Cerebellar cortex (tissue), 1 donor: Measurements from ENCODE around the gene UGT1A6.
"Not testable (repeated sequence)": the region's sequence is repeated elsewhere in the genome, so short reads cannot be mapped to it uniquely, and the experiment has no call there.

Source experiments
- DNase-seq: peaks from one replicate; pipeline ENCODE4 v3.0.0-alpha.2; 2015; ENCODE audit warnings: low spot score

The UGT1A6 gene

DNA sequence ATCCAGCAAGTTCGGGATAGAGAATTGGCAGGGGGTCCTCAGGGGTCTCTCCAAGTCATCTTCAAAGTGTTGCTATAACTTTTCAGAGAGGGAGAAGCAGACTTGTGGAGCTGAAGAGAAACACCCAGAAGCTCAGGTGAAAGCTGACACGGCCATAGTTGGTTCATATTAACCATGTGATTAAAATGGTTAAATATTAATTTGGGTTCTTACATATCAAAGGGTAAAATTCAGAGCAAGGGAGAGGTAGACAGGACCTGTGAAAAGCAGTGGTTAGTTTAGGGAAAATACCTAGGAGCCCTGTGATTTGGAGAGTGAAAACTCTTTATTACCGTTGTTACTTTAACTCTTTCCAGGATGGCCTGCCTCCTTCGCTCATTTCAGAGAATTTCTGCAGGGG is at the start of gene UGT1A6:
TSS of gene UGT1A6 (plus strand) at position 243 of the 400 bp plus-strand sequence. CDS start at position 358, 115 bp downstream.
- no peak for DNase-seq

DNA sequence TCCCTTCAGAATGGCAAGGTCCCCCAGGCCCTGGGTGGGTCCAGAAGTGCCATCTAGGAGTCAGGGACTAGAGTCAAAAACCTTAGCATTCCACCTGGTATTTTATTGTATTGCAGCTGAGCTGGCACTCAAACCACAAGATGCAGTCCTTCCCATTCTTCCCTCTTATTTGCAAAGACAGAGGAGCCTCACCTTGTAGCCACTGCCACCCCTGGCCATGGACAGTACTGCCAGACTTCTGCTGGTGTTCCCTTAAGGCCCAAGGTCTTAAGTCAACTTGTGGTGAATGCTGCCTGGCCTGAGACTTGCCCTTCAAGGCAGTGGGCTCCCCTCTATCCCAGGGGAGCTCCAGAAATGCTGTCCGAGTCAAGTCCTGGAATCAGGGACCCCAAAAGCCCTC is 49.6 kb upstream of the UGT1A6 start:
- DNase-seq, result no peak

DNA sequence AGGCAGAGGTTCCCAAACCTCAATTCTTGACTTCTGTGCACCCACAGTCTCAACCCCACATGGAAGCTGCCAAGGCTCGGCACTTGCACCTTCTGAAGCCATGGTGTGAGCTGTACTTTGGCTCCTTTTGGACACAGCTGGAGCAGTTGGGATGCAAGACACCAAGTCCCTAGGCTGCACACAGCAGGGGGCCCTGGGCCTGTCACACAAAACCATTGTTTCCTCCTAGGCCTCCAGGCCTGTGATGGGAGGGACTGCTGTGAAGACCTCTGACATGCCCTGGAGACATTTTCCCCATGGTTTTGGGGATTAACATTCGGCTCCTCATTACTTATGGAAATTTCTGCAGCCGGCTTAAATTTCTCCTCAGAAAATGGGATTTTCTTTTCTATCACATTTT is 46.7 kb upstream of the UGT1A6 start:
- not testable (repeated sequence) for DNase-seq

DNA sequence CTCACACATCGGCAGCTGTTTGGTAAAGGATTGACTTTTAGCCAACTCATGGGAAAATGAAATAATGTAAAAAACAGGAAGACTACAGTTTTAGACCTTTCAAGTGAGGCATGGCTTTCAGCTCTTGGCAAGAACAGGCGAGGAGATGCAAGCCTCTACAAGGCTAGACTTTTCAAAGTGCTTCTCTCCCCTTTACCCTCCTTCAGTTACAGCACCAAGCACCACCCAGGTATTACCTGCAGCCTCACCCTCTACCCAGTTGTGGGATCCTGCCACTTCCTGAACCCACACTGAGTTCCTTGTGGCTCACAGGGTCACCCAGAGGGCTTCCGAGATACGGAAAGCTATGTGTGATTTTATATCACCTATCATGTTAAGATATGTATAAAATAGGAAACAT is 41.7 kb upstream of the UGT1A6 start:
- DNase-seq, result no peak

DNA sequence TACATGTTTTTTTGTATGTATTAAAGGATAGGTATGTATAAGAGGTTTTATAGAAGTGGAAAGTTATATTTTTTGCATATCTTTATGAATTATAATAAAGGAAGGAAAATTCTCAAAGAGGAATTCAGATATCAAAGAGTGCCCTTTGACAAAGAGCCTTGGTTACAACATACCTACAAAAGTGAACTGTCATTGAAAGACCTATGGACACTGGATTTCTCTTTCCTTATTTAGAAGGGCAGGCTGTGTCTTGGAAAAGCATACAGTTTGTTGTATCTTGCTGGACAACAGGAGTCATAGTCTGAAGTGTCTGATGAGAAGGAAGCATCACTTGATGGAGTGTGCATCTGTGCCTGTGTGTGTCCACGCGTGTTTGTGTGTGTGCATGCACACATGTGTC is 41.3 kb upstream of the UGT1A6 start:
- DNase-seq, result no peak

DNA sequence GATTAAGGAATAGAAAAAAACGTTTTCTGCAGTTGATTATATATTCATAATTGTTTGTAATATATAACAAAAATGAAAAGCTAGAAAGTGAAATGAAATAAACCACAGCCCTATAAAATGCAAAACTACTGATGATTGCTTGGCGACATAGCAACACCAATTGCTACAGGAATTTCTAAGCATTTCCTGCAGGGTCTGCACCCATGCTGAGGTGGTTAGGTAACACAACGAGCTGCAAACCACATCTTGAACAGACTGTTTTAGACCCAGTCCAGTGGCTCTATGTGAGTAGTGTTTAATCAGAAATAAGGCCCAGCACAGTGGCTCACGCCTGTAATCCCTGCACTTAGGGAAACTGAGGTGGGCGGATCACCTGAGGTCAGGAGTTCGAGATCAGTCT is 38.2 kb upstream of the UGT1A6 start:
- DNase-seq, result no peak

DNA sequence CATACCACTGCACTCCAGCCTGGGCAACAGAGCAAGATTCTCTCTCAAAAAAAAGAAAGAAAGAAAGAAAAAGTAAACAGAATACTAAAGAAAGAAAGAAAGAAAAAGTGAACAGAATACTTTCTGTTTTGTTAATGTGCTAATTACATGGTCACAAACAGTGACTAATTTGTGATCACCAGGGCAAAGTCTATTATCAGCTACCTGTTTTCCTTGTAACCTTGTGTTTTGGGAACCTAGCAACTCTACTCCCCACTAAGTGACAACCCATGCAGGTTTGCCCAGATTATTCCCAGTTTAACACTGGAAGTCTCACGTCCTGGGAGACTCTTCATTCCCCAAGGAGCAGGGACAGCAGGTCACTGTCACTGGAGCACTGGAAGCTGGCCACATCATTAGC is 37.6 kb upstream of the UGT1A6 start:
- no peak for DNase-seq

DNA sequence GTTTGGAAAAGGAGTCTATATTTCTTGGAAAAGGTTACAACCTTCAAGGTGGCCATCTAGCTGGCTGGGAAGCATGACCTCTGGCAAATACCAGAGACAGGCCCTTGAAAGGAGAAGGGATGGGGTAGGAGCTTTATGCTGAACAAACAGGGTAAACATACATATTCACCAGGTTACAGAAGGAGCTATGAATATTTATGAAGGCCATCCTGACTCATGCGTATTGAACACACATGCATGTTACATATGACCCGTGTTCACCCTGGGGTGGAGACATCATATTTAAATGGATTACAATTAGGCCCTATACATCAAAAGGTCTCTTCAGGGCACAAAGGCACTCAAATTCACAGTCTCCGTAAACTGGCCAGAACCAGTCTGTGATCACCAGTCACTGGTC is 36.7 kb upstream of the UGT1A6 start:
- DNase-seq, result not testable (repeated sequence)

DNA sequence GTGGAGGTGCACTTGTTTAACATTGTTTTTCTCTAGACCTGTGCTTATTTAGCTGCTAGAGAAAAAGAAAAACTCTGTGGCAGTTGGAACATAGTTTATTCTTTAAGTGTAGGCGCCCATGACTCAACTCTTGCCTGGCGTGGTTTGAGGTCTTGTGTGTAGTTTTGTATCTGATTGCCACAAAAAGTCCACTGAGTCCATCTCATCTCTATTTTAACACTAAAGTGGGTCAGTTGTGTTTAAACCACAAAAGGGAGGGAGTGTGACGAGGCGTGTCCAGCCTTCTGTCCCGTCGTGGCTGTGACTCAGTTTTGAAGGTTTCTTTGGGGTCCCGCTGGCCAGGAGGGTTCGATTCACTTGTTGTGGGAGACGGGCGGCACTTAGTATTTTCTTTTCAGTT is 36.2 kb upstream of the UGT1A6 start:
- DNase-seq, result no peak

DNA sequence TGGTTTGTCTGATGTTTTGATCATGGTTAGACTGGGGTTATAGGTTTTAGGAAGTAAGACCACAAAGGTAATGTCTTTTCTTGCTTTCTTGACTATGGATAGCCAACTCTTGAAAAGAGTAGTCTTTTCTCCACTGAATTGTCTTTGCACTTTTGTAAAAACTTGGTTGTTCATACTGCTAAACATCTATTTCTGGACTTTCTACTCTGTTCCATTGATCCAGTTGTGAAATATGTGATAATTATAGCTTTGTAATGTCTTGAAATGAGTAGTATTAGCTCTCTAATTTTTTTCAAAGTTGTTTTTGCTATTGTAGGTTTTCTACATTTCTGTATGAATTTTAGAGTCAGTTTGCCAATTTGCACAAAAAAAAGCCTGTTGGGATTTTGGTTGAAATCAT is 34.1 kb upstream of the UGT1A6 start:
- no peak for DNase-seq

DNA sequence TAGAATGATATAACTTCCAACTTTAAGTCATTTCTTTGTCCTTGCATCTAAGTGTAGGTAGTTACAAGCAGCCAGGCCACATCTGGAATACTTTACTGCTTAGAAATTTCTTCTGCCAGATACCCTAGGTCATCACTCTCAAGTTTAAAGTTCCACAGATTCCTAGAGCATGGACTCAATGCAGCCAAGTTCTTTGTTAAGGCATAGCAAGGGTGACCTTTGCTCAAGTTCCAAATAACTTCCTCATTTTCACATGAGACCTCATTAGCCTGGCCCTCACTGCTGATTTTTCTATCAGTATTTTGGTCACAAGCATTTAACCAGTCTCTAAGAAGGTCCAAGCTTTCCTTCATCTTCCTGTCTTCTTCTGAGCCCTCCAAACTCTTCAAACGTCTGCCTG is 28.8 kb upstream of the UGT1A6 start:
- DNase-seq, result no peak

DNA sequence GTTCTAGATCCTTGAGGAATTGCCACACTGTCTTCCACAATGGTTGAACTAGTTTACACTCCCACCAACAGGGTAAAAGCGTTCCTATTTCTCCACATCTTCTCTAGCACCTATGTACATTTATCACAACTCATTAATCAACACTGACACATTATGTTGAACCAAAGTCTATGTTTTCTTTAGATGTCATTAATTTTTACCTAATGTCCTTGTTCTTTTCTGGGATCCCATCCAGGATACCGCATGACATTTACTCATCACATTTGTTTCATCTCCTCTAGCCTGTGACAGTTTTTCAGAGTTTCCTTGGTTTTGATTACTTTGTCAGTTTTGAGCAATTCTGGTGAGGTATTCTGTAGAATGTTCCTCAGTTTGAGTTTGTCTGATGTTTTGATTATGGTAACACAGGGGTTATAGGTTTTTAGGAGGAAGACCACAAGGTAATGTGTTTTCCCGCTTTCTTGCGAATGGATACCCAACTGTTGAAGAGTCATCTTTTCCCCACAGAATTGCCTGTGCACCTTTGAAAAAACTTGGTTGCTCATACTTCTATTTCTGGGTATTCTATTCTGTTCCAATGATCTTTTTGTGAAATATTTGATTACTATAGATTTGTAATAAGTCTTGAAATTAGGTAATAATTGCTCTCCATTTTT is 24.0 kb upstream of the UGT1A6 start:
- DNase-seq, result no peak

DNA sequence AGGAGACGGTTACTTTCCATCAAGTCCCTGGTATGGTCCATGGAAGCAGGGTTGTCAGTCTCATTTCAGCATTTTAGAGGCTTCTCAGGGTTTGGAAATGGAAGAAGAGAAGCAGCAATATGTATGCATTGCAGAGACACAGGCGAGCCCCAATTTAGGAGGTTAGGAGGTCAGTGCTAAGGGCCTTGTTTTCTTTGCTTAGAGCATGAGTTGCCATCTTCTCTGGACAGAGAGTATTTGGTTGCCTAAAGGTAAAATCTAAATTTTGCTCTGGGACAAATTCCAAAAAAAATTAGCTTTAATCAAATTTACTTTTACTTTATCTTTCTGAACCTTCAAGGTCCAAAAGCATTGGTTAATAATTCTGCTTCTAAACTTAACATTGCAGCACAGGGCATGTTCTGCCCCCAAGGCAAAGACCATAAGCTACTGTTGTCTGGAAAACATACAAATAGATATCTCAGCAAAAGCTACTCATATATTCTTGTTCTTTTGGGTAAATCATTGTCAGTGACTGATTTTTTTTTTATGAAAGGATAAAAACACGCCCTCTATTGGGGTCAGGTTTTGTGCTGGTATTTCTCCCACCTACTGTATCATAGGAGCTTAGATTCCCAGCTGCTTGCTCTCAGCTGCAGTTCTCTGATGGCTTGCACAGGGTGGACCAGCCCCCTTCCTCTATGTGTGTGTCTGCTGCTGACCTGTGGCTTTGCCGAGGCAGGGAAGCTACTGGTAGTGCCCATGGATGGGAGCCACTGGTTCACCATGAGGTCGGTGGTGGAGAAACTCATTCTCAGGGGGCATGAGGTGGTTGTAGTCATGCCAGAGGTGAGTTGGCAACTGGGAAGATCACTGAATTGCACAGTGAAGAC is 21.2 kb upstream of the UGT1A6 start, which contains the start of gene UGT1A9:
TSS of gene UGT1A9 (plus strand) at position 609 of the 872 bp plus-strand sequence. CDS start at position 646, 37 bp downstream.
- no peak for DNase-seq

DNA sequence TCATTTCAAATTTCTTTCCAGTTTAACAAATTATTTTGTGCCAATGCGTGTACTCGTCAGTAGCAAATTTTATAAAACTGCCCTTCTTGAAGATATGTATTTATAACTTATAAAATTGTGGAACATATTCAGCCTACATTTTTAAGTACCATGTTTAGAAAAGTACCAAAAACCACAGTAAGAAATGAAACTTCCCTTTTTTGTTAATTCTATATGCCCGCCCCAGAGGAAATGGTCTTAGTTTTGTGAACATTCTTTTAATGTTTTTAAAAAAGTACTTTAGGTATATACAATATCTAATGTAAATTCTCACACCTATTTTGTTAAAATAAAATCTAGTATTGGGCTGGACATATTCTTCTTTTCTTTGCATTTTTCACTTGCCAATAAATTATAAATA is 19.8 kb upstream of the UGT1A6 start:
- no peak for DNase-seq

DNA sequence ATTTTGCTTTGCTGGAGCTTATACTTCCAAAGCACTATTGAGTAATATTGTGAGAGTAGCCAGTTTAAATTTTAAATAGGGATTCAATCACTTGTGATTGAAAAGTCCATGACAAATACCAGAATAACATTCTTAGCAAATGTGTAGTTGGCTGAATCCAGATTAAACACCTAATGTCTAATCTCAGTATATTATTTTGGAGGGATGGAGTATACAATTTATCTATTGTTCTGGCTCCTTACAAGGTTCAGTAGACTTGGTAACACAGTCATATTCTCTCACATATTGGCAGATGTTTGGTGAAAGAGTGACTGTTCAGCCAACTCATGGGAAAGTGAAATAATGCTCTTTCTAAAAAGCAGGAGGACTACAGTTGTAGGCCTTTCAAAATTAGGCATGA is 18.8 kb upstream of the UGT1A6 start:
- no peak for DNase-seq

DNA sequence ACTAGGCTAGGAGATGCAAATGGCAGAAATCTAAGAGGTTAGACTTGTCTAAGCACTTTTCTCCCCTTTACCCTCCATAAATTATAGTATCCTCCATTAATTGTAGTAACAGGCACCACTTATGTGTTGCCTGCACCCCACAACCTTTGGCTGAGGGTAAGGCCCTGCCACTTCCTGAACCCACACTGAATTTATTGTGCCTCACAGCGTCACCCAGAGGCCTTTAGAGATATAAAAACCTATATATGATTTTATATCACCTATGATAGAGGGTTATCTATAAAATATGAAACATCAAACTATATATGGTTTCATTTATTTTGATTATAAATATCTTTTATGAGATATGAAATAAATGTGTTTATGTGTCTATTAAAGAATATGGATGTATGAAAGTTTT is 18.4 kb upstream of the UGT1A6 start:
- no peak for DNase-seq

DNA sequence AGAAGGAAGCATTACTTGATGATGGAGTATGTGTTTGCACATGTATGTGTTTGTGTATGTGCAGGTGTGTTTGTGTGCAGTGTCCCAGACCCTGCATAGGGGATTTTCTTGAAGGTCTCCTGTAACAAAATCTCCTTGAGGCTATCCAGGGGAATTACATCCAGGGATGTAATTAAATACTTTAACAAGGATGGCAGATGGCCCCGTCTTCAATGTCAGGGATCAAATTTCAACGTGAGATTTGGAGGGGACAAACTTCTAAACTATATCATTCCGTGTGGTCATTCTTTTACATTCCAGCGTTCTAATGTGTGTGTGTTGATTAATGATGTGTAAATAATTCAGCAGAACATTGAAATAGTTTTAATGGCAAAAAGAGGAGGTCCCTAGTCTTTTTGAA is 17.7 kb upstream of the UGT1A6 start:
- peak; percentile 1 for DNase-seq

DNA sequence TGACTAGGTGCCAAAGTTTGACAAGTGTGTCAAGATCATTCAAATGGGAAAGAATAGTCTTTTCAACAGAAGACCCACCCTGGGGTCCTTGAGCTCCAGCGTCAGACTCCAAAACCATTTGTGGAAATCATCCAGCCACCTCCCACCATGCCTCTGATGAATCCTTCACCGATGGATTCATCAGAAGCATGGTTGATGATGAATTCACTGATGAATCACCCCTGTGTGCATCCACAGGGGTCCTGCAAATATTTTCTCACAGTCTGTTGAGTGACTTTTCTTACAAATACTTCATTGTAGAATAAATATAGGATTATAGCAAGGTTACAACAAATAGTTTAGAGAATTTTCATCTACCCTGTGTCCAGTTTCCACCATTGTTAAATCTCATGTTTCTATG is 16.6 kb upstream of the UGT1A6 start:
- no peak for DNase-seq

DNA sequence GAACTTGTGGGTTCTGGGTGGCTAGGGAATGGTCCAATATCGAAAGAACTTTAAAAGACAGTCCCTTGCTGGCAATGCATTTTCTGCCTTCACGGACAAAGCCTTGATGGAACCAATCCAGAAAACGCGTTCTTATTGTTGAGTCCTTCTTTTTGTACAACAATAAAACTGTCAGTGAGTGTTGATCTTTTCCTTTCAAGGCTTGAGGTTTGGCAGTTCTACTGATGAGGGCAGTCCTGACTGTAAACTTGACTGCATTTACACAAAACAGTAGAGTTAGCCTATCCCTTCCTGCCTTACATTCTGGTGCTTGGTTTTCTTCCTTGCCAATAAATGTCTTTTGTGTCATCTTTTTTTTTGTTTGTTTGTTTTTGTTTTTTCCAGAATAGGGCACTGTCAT is 13.5 kb upstream of the UGT1A6 start:
- no peak for DNase-seq

DNA sequence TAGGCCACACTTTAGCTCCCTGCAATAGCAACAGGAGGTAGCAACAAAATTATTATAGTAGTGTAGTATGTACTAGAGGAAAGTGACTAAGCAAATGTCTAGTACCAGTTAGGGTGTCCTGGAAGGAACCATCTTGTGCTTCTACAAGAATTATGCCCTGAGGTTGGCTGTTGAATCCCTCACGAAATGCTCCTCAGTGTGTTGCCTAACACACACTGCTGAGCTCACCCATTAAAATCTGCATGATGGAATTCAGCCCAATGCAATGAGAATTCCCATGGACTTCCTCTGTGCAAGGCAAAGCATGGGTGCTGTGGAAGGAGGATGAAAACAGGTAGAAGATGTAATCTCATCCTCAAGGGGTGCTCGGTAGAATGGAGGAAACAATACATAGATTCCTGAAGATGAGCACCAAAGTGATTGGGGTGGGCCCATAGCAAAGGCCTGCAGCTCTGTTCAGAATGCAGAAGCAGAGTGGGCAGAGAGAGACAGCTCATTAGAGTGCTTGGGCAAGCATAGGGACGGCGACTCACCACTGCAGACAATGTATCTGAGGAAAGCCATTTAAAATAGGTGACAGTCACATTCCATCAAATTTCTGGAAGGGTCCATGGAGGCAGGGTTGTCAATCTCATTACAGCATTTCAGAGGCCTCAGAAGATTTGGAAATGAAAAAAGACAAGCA is 12.2 kb upstream of the UGT1A6 start:
- DNase-seq, result no peak

DNA sequence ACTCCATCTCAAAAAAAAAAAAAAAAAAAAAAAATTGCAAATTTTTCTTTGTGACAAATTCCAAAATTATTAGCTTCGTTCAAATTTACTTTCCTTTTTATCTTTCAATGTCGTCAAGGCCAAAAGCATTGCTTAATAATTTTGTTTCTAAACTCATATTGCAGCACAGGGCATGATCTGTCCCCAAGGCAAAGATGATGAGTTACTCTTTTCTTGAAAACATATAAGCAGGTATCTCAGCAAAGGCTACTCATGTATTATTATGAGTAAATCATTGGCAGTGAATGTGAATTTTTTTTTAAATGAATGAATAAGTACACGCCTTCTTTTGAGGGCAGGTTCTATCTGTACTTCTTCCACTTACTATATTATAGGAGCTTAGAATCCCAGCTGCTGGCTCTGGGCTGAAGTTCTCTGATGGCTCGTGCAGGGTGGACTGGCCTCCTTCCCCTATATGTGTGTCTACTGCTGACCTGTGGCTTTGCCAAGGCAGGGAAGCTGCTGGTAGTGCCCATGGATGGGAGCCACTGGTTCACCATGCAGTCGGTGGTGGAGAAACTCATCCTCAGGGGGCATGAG is 11.1 kb upstream of the UGT1A6 start, which contains the start of gene UGT1A7:
TSS of gene UGT1A7 (plus strand) at position 381 of the 579 bp plus-strand sequence. CDS start at position 418, 37 bp downstream.
- DNase-seq, result no peak

DNA sequence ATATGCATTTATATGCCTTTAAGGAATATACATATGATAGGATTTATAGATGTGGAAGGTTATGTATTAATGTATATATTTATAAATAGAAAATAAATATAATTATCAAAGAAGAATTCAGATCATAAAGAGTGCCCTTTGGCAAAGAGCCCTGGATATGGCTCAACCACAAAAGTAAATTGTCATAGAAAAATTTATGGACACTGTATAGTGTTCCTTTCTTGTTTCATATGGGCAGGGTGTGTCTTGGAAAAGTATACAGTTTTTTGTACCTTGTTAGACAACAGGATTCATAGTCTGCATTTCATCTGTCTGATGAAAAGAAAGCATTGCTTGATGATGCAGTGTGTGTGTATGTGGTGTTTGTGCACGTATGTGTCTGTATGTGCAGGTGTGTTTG is 8.1 kb upstream of the UGT1A6 start:
- DNase-seq, result no peak
